IMR-90 (cell line): ENCODE measurements around the gene MECR. TPM values are rescaled to one million over a fixed set of nuclear protein-coding genes. Genes with fewer than 3 reads are reported as not detected.

ENCODE experiments used
- ATAC-seq: fragments of 200-7000 bp; cut with Tn5 transposase; 2 replicates; pipeline ENCODE4 v1.9.1; 2020; ENCODE audit warnings: low read depth, mild to moderate bottlenecking, moderate library complexity
- BruUV-seq: library from RNA; stranded (reverse); fragments of 400-500 nt; replicated peaks from 2 replicates; lab custom pipeline; 2021; lab: Mats Ljungman, UMichigan
- CTCF ChIA-PET: fragments of 300-600 bp; formaldehyde crosslinking; extraction: SDS; loops from one replicate; lab custom pipeline; 2021; ENCODE audit warnings: antibody characterized with exemption; lab: Yijun Ruan, JAX
- POLR2A ChIA-PET: fragments of 300-600 bp; sonication (Branson Sonifier 250); formaldehyde crosslinking; loops from one replicate; lab custom pipeline; 2022; ENCODE audit warnings: antibody characterized with exemption; ENCODE audit not compliant: unreplicated experiment; lab: Charles Lee
- DNase-seq: peaks from one replicate; pipeline ENCODE4 v3.0.0; 2013
- H2AFZ ChIP-seq: replicated peaks from 2 replicates; pipeline ENCODE3; 2013; ENCODE audit warnings: low read length, mild to moderate bottlenecking; ENCODE audit not compliant: poor library complexity
- H2AK5ac ChIP-seq: 2 replicates; pipeline ENCODE4 v1.6.1; 2013; ENCODE audit warnings: low read depth, low read length, inconsistent platforms
- H2AK9ac ChIP-seq: replicated peaks from 2 replicates; pipeline ENCODE3; 2013; ENCODE audit warnings: mild to moderate bottlenecking, low read depth, low read length, moderate library complexity; ENCODE audit not compliant: poor library complexity
- H2BK120ac ChIP-seq: 2 replicates; pipeline ENCODE4 v1.6.1; 2013; ENCODE audit warnings: low read depth, low read length, inconsistent platforms
- H2BK15ac ChIP-seq: 3 replicates; pipeline ENCODE4 v1.6.1; 2013; ENCODE audit warnings: low read depth, low read length, inconsistent platforms
- H2BK20ac ChIP-seq: 2 replicates; pipeline ENCODE4 v1.6.1; 2013; ENCODE audit warnings: low read depth, mild to moderate bottlenecking, inconsistent platforms, low read length, moderate library complexity
- H2BK5ac ChIP-seq: 2 replicates; pipeline ENCODE4 v1.6.1; 2013; ENCODE audit warnings: mild to moderate bottlenecking, low read depth, low read length, inconsistent platforms; ENCODE audit not compliant: poor library complexity, severe bottlenecking
- H3K14ac ChIP-seq: replicated peaks from 2 replicates; pipeline ENCODE4 v1.6.1; 2013; ENCODE audit warnings: low read depth, low read length, inconsistent platforms
- H3K18ac ChIP-seq: 2 replicates; pipeline ENCODE4 v1.6.1; 2013; ENCODE audit warnings: low read depth, low read length, control low read depth
- H3K23ac ChIP-seq: 2 replicates; pipeline ENCODE4 v1.6.1; 2013; ENCODE audit warnings: low read depth, low read length, inconsistent platforms
- H3K27ac ChIP-seq: 2 replicates; pipeline ENCODE4 v1.5.1; 2013; ENCODE audit warnings: mild to moderate bottlenecking, control low read depth, low read length; ENCODE audit not compliant: insufficient read depth
- H3K27me3 ChIP-seq: 2 replicates; pipeline ENCODE4 v1.6.1; 2013; ENCODE audit warnings: low read length; ENCODE audit not compliant: control insufficient read depth, insufficient read depth
- H3K36me3 ChIP-seq: 2 replicates; pipeline ENCODE4 v1.6.1; 2013; ENCODE audit warnings: low read length, mixed read lengths; ENCODE audit not compliant: control insufficient read depth, insufficient read depth
- H3K4ac ChIP-seq: 2 replicates; pipeline ENCODE4 v1.6.1; 2013; ENCODE audit warnings: low read depth, low read length, inconsistent platforms
- H3K4me1 ChIP-seq: 2 replicates; pipeline ENCODE4 v1.6.1; 2013; ENCODE audit warnings: low read length, mixed read lengths; ENCODE audit not compliant: control insufficient read depth, insufficient read depth
- H3K4me2 ChIP-seq: 2 replicates; pipeline ENCODE4 v1.6.1; 2013; ENCODE audit warnings: low read depth, mild to moderate bottlenecking, control low read depth, low read length, moderate library complexity
- H3K4me3 ChIP-seq: 2 replicates; pipeline ENCODE4 v1.5.1; 2013; ENCODE audit warnings: low read depth, mild to moderate bottlenecking, control low read depth, low read length, moderate library complexity; ENCODE audit not compliant: insufficient read depth
- H3K56ac ChIP-seq: 2 replicates; pipeline ENCODE4 v1.6.1; 2013; ENCODE audit warnings: low read length, inconsistent platforms; ENCODE audit not compliant: insufficient read depth; ENCODE audit errors: extremely low read depth
- H3K79me1 ChIP-seq, 2 experiments: 2 replicates each; pipeline ENCODE4 v1.6.1; 2013; ENCODE audit warnings: low read length in 2 of 2, inconsistent platforms in 1 of 2, low read depth in 1 of 2
- H3K9ac ChIP-seq: 2 replicates; pipeline ENCODE4 v1.6.1; 2013; ENCODE audit warnings: low read depth, low read length, control low read depth
- H3K9me1 ChIP-seq: 2 replicates; pipeline ENCODE4 v1.6.1; 2013; ENCODE audit warnings: low read length, inconsistent platforms; ENCODE audit not compliant: insufficient read depth
- H3K9me3 ChIP-seq: 2 replicates; pipeline ENCODE4 v1.6.1; 2013; ENCODE audit warnings: low read length; ENCODE audit not compliant: control insufficient read depth, insufficient read depth
- H4K20me1 ChIP-seq: 2 replicates; pipeline ENCODE4 v1.6.1; 2013; ENCODE audit warnings: low read length, inconsistent platforms; ENCODE audit not compliant: insufficient read depth
- H4K5ac ChIP-seq: 2 replicates; pipeline ENCODE4 v1.6.1; 2013; ENCODE audit warnings: mild to moderate bottlenecking, low read depth, low read length, control low read depth
- H4K8ac ChIP-seq, 2 experiments: 2 replicates each; pipeline ENCODE4 v1.6.1; 2013; ENCODE audit warnings: low read depth in 2 of 2, low read length in 2 of 2, control low read depth in 1 of 2, inconsistent platforms in 1 of 2
- H4K91ac ChIP-seq: 2 replicates; pipeline ENCODE4 v1.6.1; 2013; ENCODE audit warnings: low read depth, low read length, inconsistent platforms; ENCODE audit not compliant: insufficient read depth
- FOS ChIP-seq: fragments of 150-350 bp; IDR thresholded peaks from 2 replicates; pipeline ENCODE4 v1.6.1; 2016; ENCODE audit warnings: low read depth, low read length
- MAFK ChIP-seq: IDR thresholded peaks from 2 replicates; pipeline ENCODE4 v1.6.1; 2012; ENCODE audit warnings: low read depth, low read length, improper control_type of control experiment
- MXI1 ChIP-seq: IDR thresholded peaks from 2 replicates; pipeline ENCODE4 v1.6.1; 2012; ENCODE audit warnings: low read depth, mild to moderate bottlenecking, low read length, moderate library complexity, borderline replicate concordance
- POLR2A ChIP-seq: IDR thresholded peaks from 2 replicates; pipeline ENCODE4 v1.6.1; 2012; ENCODE audit warnings: mild to moderate bottlenecking, low read depth, low read length
- RAD21 ChIP-seq: IDR thresholded peaks from 2 replicates; pipeline ENCODE4 v1.6.1; 2012; ENCODE audit warnings: low read length, improper control_type of control experiment
- RFX5 ChIP-seq: IDR thresholded peaks from 2 replicates; pipeline ENCODE4 v1.8.0; 2012; ENCODE audit warnings: low read depth, mild to moderate bottlenecking, low read length, moderate library complexity
- SMC3 ChIP-seq: fragments of 150-350 bp; IDR thresholded peaks from 2 replicates; pipeline ENCODE4 v1.6.1; 2016; ENCODE audit warnings: low read depth, mild to moderate bottlenecking, antibody characterized with exemption, low read length, moderate library complexity
- WGBS, 2 experiments: methylation state at CpG; one replicate each; pipeline versions ENCODE4 v1.1.5 to v1.1.7; 2013; ENCODE audit warnings: missing lambda C conversion rate in 2 of 2; ENCODE audit not compliant: insufficient read length in 1 of 2; ENCODE audit errors: extremely low coverage in 2 of 2; 5-methylcytosine and 5-hydroxymethylcytosine counted together
- dilution Hi-C: fragments of 300-500 bp; cut with HindIII; formaldehyde crosslinking; loops from one replicate; pipeline ENCODE4 v1.14.3; 2018; ENCODE audit warnings: low sequenced_read_pairs; ENCODE audit not compliant: unreplicated experiment
- in situ Hi-C: fragments of 300-500 bp; cut with MboI; formaldehyde crosslinking; loops from 3 replicates; pipeline ENCODE4 v1.14.3; 2019; ENCODE audit warnings: low sequenced_read_pairs, inconsistent platforms, mixed read lengths
- intact Hi-C: fragments of 100-400 bp; cut with micrococcal nuclease; formaldehyde crosslinking; loops from 2 replicates; pipeline ENCODE4 v1.10.0; 2022
- polyA plus RNA-seq, 3 experiments: library from polyadenylated mRNA; depleted of rRNA; stranded (reverse); fragments of >200 nt; gene quantifications; 2 replicates each; pipeline ENCODE4 v1.2.3, GENCODE V29; 2012; ENCODE audit warnings: low replicate concordance in 1 of 3
- total RNA-seq: library from RNA; depleted of rRNA; stranded (reverse); fragments of >200 nt; gene quantifications from 2 replicates; pipeline ENCODE4 v1.2.3, GENCODE V29; 2012
- TF ChIP-seq, protein P1 (sequence below): conservative IDR thresholded peaks from 2 replicates; pipeline ENCODE4 v1.5.1; 2012; ENCODE audit warnings: mild to moderate bottlenecking, low read depth, low read length, improper control_type of control experiment
- TF ChIP-seq, protein P2 (sequence below): fragments of 150-350 bp; IDR thresholded peaks from 2 replicates; pipeline ENCODE4 v1.6.1; 2017; ENCODE audit warnings: mild to moderate bottlenecking, antibody characterized with exemption, low read length, low read depth

The MECR gene
- total and polyA plus RNA-seq, 2 of the 4 experiments (the other 2 are of a cell fraction): 20.3 to 24.8 TPM

DNA sequence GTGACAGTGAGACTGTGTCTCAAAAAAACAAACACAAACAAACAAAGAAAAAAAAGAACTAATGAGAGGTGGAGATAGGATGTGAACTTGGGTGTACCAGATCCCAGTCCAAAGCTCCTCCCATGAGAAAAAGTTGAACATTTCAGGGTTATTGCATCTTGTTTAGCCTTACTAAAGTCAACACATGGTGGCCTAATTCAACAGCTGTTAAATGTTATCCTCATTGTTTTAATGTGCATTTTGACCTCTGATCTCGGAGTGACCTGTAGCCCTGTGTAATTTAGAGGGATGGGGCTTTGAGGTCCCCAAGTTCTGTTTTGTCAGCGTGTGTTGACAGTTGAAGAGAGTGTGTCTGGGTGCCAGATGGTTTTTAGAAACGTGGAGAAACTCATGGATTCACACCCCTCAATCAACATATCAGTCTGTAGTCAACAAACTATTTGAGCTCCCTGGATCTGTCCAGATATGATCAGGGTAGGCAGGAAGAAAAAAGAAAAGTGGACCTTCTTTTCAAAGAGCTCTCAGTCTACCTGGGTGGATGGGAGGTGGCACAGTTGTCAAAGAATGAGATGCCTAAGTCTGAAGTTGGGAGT lies 40.3 kb upstream of the MECR start:
- dilution Hi-C loops: no loop called here
- no CpG with 5 or more reads among the region's 3 CpGs for WGBS, 2 experiments
- H3K4me3 ChIP-seq: no peak overlapping the region
- no peaks in the 10 kb centered on the region for H3K36me3 ChIP-seq
- no peak overlapping the region for H2AFZ ChIP-seq
- no peak overlapping the region for H3K23ac ChIP-seq
- H4K20me1 ChIP-seq: no peaks in the 10 kb centered on the region
- no peak; the same call in none of the 2 replicates for ATAC-seq
- no peak overlapping the region for H3K18ac ChIP-seq
- 0 out of 2 replicates have a peak overlapping the region, but pooled peaks have one; percentile 27 for H3K4ac ChIP-seq
- in situ Hi-C loops: no loop called here
- 0 out of 2 replicates have a peak overlapping the region, but pooled peaks have one; percentile 11 for H3K14ac ChIP-seq
- peak overlapping the region; percentile 65; the same call in 1 of the 2 replicates for H4K91ac ChIP-seq
- H2AK5ac ChIP-seq: peak overlapping the region; percentile 14; the same call in 1 of the 2 replicates
- H3K27ac ChIP-seq: no peak overlapping the region
- 0 out of 3 replicates have a peak overlapping the region, but pooled peaks have one; percentile 6 for H2BK15ac ChIP-seq
- H2BK20ac ChIP-seq: no peak overlapping the region; the same call in 1 of the 2 replicates
- CTCF ChIA-PET: no interaction called here
- intact Hi-C loops: no loop called here
- H3K79me1 ChIP-seq: no peaks in the 10 kb centered on the region
- no peaks in the 10 kb centered on the region; the same call in 1 of the 2 replicates for H3K9me1 ChIP-seq
- no peak for DNase-seq
- 0 out of 2 replicates have a peak overlapping the region, but pooled peaks have one; percentile 26 for H2BK120ac ChIP-seq
- no peak overlapping the region for H2BK5ac ChIP-seq
- no peak overlapping the region for H3K9ac ChIP-seq
- no peaks in the 10 kb centered on the region for H3K27me3 ChIP-seq
- H3K9me3 ChIP-seq: no peaks in the 10 kb centered on the region
- TF ChIP-seq RAD21 (no peak), MAFK (no peak), FOS (no peak), POLR2A (no peak), RFX5 (no peak), SMC3 (no peak), MXI1 (no peak)
- TF ChIP-seq, protein P1, sequence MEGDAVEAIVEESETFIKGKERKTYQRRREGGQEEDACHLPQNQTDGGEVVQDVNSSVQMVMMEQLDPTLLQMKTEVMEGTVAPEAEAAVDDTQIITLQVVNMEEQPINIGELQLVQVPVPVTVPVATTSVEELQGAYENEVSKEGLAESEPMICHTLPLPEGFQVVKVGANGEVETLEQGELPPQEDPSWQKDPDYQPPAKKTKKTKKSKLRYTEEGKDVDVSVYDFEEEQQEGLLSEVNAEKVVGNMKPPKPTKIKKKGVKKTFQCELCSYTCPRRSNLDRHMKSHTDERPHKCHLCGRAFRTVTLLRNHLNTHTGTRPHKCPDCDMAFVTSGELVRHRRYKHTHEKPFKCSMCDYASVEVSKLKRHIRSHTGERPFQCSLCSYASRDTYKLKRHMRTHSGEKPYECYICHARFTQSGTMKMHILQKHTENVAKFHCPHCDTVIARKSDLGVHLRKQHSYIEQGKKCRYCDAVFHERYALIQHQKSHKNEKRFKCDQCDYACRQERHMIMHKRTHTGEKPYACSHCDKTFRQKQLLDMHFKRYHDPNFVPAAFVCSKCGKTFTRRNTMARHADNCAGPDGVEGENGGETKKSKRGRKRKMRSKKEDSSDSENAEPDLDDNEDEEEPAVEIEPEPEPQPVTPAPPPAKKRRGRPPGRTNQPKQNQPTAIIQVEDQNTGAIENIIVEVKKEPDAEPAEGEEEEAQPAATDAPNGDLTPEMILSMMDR: no peak
- TF ChIP-seq, protein P2, sequence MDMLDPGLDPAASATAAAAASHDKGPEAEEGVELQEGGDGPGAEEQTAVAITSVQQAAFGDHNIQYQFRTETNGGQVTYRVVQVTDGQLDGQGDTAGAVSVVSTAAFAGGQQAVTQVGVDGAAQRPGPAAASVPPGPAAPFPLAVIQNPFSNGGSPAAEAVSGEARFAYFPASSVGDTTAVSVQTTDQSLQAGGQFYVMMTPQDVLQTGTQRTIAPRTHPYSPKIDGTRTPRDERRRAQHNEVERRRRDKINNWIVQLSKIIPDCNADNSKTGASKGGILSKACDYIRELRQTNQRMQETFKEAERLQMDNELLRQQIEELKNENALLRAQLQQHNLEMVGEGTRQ: no peak
- peak overlapping the region in 1 of 2 experiments; percentile 33; a peak in 1 of 4 replicates for H4K8ac ChIP-seq
- BruUV-seq: no TSS peak
- H3K4me2 ChIP-seq: no peak overlapping the region
- H4K5ac ChIP-seq: no peak overlapping the region
- peaks cover 10% of the 10 kb centered on the region; the same call in 1 of the 2 replicates for H3K4me1 ChIP-seq
- no peak overlapping the region for H2AK9ac ChIP-seq
- POLR2A ChIA-PET: interaction anchor here (0.6 kb wide), 1 partner anchor 534 kb away, joined by 5 read pairs; no protein-coding TSS in a partner anchor
- H3K56ac ChIP-seq: no peak overlapping the region
